Keratinocyte (primary cell): ENCODE results near the gene CTCF. TPM values are rescaled to one million over a fixed set of nuclear protein-coding genes. Genes with fewer than 3 reads are reported as not detected.
A peak's percentile ranks its signal among the peaks of the same experiment; 100 is the strongest.

ENCODE experiments used
- DNase-seq: peaks from one replicate; pipeline ENCODE4 v3.0.0-alpha.2; 2011; ENCODE audit warnings: low read depth, missing footprints, low spot score
- FAIRE-seq: peaks from 2 replicates; lab custom pipeline; 2011; peaks lifted over from hg19 to GRCh38; lab: Jason Lieb, UNC
- H2AFZ ChIP-seq: 2 replicates; pipeline ENCODE4 v1.6.0; 2012; ENCODE audit warnings: low read length, control low read depth, inconsistent platforms; ENCODE audit not compliant: control insufficient read depth
- H3K27ac ChIP-seq: 2 replicates; pipeline ENCODE4 v1.5.1; 2011; ENCODE audit warnings: low read length; ENCODE audit not compliant: control insufficient read depth, insufficient read depth
- H3K27me3 ChIP-seq: 3 replicates; pipeline ENCODE4 v1.6.0; 2011; ENCODE audit warnings: low read length; ENCODE audit not compliant: control insufficient read depth, insufficient read depth; ENCODE audit errors: extremely low read depth
- H3K36me3 ChIP-seq, 2 experiments: 2 replicates in 1 of 2; 3 replicates in 1 of 2; pipeline ENCODE4 v1.5.1; 2011; ENCODE audit warnings: low read length in 2 of 2, mild to moderate bottlenecking in 1 of 2; ENCODE audit not compliant: control insufficient read depth in 2 of 2, insufficient read depth in 2 of 2; ENCODE audit errors: extremely low read depth in 1 of 2
- H3K4me1 ChIP-seq: 3 replicates; pipeline ENCODE4 v1.5.1; 2011; ENCODE audit warnings: low read length; ENCODE audit not compliant: control insufficient read depth, insufficient read depth; ENCODE audit errors: extremely low read depth
- H3K4me2 ChIP-seq: 3 replicates; pipeline ENCODE4 v1.6.0; 2011; ENCODE audit warnings: low read depth, low read length; ENCODE audit not compliant: control insufficient read depth, insufficient read depth; ENCODE audit errors: extremely low read depth
- H3K4me3 ChIP-seq, 3 experiments: fragments of 200-600 bp in 1 of 3; sonication (generic) in 1 of 3; 2 replicates in 2 of 3; 3 replicates in 1 of 3; pipeline ENCODE4 v1.5.1; 2011 to 2016; ENCODE audit warnings: low read length in 3 of 3, mild to moderate bottlenecking in 3 of 3, control low read depth in 2 of 3, inconsistent platforms in 1 of 3, low read depth in 1 of 3, mixed read lengths in 1 of 3, mixed run types in 1 of 3, moderate library complexity in 1 of 3; ENCODE audit not compliant: control insufficient read depth in 2 of 3, insufficient read depth in 2 of 3; ENCODE audit errors: extremely low read depth in 1 of 3
- H3K79me2 ChIP-seq: 2 replicates; pipeline ENCODE4 v1.6.0; 2012; ENCODE audit warnings: low read length; ENCODE audit not compliant: control insufficient read depth, insufficient read depth
- H3K9ac ChIP-seq: 3 replicates; pipeline ENCODE4 v1.6.0; 2011; ENCODE audit warnings: low read length; ENCODE audit not compliant: control insufficient read depth, insufficient read depth; ENCODE audit errors: extremely low read depth
- H3K9me1 ChIP-seq: 3 replicates; pipeline ENCODE4 v1.6.0; 2011; ENCODE audit warnings: low read length; ENCODE audit not compliant: control insufficient read depth, insufficient read depth; ENCODE audit errors: extremely low read depth
- H3K9me3 ChIP-seq: 2 replicates; pipeline ENCODE4 v1.5.1; 2012; ENCODE audit warnings: low read depth, low read length; ENCODE audit not compliant: control insufficient read depth
- H4K20me1 ChIP-seq: 3 replicates; pipeline ENCODE4 v1.6.0; 2011; ENCODE audit warnings: low read length; ENCODE audit not compliant: control insufficient read depth, insufficient read depth; ENCODE audit errors: extremely low read depth
- EZH2 ChIP-seq: IDR thresholded peaks from one replicate; pipeline ENCODE4 v1.6.1; 2012; ENCODE audit warnings: inconsistent platforms, mild to moderate bottlenecking, low read length, moderate library complexity
- dilution Hi-C: fragments of 300-500 bp; cut with MboI; formaldehyde crosslinking; loops from one replicate; pipeline ENCODE4 v1.7.0; 2020; ENCODE audit warnings: low sequenced_read_pairs; ENCODE audit not compliant: extremely low pct_ligation_motif_present
- polyA plus RNA-seq, 5 experiments: library from polyadenylated mRNA; depleted of rRNA in 3 of 5; stranded (reverse) in 3 of 5; stranded (forward) in 1 of 5; unstranded in 1 of 5; fragments of >200 nt; gene quantifications; 1 replicate in 1 of 5; 2 replicates in 3 of 5; 3 replicates in 1 of 5; pipeline versions ENCODE4 v1.2.1 to v1.2.3, GENCODE V29; 2011 to 2012; ENCODE audit warnings: missing spikeins in 2 of 5, low read depth in 1 of 5, low replicate concordance in 1 of 5
- TF ChIP-seq, protein P1 (sequence below), 3 experiments: IDR thresholded peaks in 1 of 3; conservative IDR thresholded peaks in 1 of 3; optimal IDR thresholded peaks in 1 of 3; 2 replicates in 2 of 3; 3 replicates in 1 of 3; pipeline versions ENCODE3 to v1.5.1; 2011; ENCODE audit warnings: low read length in 3 of 3, mild to moderate bottlenecking in 3 of 3, moderate library complexity in 2 of 3, control low read depth in 1 of 3, inconsistent platforms in 1 of 3; ENCODE audit not compliant: insufficient read depth in 2 of 3; ENCODE audit errors: extremely low read depth in 1 of 3

The CTCF gene
- polyA plus RNA-seq, 1 donor (not counting 4 experiments of a cell fraction or from before 2014, with no cell fraction given): 21.4 TPM

DNA sequence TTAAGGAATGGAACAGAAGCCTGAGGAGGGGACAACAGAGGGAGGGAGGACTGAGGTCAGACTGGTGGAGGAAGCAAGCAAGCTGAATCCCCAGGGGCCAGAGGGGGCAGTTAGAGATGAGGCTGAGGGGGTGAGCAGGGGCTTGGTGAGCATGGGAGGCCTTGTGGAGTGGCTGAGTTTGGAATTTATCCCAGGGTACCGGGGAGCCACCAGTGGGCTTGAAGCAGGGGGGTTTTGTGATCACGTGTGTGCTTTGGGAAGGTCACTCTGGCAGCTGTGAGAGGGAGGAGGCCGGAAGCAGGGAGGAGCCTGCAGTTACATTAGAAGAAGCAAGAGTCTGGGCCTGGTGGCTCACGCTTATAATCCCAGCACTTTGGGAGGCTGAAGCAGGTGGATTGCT is 9.8 kb upstream of the CTCF start:
- no peak overlapping the region for H3K9ac ChIP-seq
- no peaks in the 10 kb centered on the region for H4K20me1 ChIP-seq
- no peaks in the 10 kb centered on the region for H3K9me1 ChIP-seq
- TF ChIP-seq EZH2: no peak
- TF ChIP-seq, protein P1, sequence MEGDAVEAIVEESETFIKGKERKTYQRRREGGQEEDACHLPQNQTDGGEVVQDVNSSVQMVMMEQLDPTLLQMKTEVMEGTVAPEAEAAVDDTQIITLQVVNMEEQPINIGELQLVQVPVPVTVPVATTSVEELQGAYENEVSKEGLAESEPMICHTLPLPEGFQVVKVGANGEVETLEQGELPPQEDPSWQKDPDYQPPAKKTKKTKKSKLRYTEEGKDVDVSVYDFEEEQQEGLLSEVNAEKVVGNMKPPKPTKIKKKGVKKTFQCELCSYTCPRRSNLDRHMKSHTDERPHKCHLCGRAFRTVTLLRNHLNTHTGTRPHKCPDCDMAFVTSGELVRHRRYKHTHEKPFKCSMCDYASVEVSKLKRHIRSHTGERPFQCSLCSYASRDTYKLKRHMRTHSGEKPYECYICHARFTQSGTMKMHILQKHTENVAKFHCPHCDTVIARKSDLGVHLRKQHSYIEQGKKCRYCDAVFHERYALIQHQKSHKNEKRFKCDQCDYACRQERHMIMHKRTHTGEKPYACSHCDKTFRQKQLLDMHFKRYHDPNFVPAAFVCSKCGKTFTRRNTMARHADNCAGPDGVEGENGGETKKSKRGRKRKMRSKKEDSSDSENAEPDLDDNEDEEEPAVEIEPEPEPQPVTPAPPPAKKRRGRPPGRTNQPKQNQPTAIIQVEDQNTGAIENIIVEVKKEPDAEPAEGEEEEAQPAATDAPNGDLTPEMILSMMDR (optimal IDR thresholded peaks at IDR 0.05 in 1 of 3, IDR thresholded peaks at IDR 0.05 in 1 of 3, conservative IDR thresholded peaks at IDR 0.05 in 1 of 3; ENCODE audit: extremely low read depth in 1 of 3, insufficient read depth in 2 of 3, low read length in 3 of 3): no peak
- FAIRE-seq (no peak), DNase-seq (no peak)
- H3K36me3 ChIP-seq: peaks cover 0 to 4% of the 10 kb centered on the region in 2 experiments
- H3K4me2 ChIP-seq: no peak overlapping the region
- no peaks in the 10 kb centered on the region for H3K79me2 ChIP-seq
- H3K27ac ChIP-seq: no peak overlapping the region
- dilution Hi-C loops: no loop called here
- peaks cover 14% of the 10 kb centered on the region for H3K4me1 ChIP-seq
- H3K9me3 ChIP-seq: no peaks in the 10 kb centered on the region
- no peak overlapping the region for H2AFZ ChIP-seq
- no peaks in the 10 kb centered on the region for H3K27me3 ChIP-seq
- H3K4me3 ChIP-seq: no peak overlapping the region

DNA sequence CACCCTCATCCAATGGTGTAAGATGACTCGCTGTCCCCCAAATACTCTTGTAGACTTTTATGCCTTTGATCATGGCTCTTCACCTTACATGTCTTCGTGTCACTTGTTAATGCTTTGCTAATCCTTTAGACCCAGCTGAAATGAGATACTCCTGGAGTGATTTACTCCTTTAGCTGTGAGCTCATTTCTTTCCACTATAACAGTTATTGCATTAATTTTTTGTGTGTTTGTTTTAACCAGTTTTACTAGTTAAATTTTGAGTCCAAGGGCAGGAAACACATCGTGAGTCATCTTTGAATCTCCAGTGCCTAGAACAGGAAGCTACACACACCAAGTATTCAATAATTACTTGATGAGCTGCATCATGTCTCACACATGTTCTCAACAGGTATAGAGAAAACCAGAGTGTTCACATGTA is 6.5 kb upstream of the CTCF start:
- Histone ChIP-seq H3K9me3 (no peaks in the 10 kb centered on the region), H3K4me3 (no peak overlapping the region), H3K36me3 (no peaks in the 10 kb centered on the region), H3K9me1 (no peaks in the 10 kb centered on the region), H4K20me1 (no peaks in the 10 kb centered on the region), H3K79me2 (no peaks in the 10 kb centered on the region), H2AFZ (peak overlapping the region; percentile 11), H3K4me1 (peaks cover 14% of the 10 kb centered on the region), H3K27me3 (no peaks in the 10 kb centered on the region), H3K9ac (peak overlapping the region; percentile 38), H3K4me2 (peak overlapping the region; percentile 45), H3K27ac (peak overlapping the region; percentile 66)
- no peak for TF ChIP-seq EZH2
- TF ChIP-seq, protein P1 (optimal IDR thresholded peaks at IDR 0.05 in 1 of 3, IDR thresholded peaks at IDR 0.05 in 1 of 3, conservative IDR thresholded peaks at IDR 0.05 in 1 of 3; ENCODE audit: extremely low read depth in 1 of 3, insufficient read depth in 2 of 3, low read length in 3 of 3): no peak
- DNase-seq (no peak), FAIRE-seq (peak; percentile 56)
- dilution Hi-C loops: no loop called here
